WERI-Rb-1 (cell line): ENCODE measurements around the gene TMPO.

Experiments
- DNase-seq: peaks from one replicate; pipeline ENCODE4 v3.0.0-alpha.2; 2020
- H3K27ac ChIP-seq: fragments of 250-450 bp; sonication (Bioruptor Pico); 2 replicates; pipeline ENCODE4 v1.5.1; 2020; ENCODE audit warnings: mild to moderate bottlenecking, moderate library complexity
- H3K27me3 ChIP-seq: fragments of 250-450 bp; sonication (Bioruptor Pico); 2 replicates; pipeline ENCODE4 v1.5.1; 2021; ENCODE audit warnings: mild to moderate bottlenecking, low read depth, moderate library complexity; ENCODE audit not compliant: insufficient read depth, severe bottlenecking
- H3K36me3 ChIP-seq: fragments of 250-450 bp; sonication (Bioruptor Pico); 2 replicates; pipeline ENCODE4 v1.5.1; 2020; ENCODE audit warnings: mild to moderate bottlenecking, moderate library complexity
- H3K4me3 ChIP-seq: 2 replicates; pipeline ENCODE4 v1.5.1; 2011; ENCODE audit warnings: low read depth, mild to moderate bottlenecking, control low read depth, low read length
- H3K9me3 ChIP-seq: fragments of 250-450 bp; sonication (Bioruptor Pico); 2 replicates; pipeline ENCODE4 v1.5.1; 2021; ENCODE audit warnings: mild to moderate bottlenecking, moderate library complexity; ENCODE audit not compliant: severe bottlenecking
- CTCF ChIP-seq: IDR thresholded peaks from 2 replicates; pipeline ENCODE4 v1.5.1; 2011; ENCODE audit warnings: low read depth, mild to moderate bottlenecking, control low read depth, inconsistent platforms, low read length

Gene TMPO

GRCh38 chr12:98587084-98587483 is 71.7 kb downstream of the TMPO start:
- H3K27ac ChIP-seq: no peak overlapping the region
- H3K9me3 ChIP-seq: no peaks in the 10 kb centered on the region
- no peak for DNase-seq
- TF ChIP-seq CTCF: no peak
- no peak overlapping the region for H3K4me3 ChIP-seq
- no peaks in the 10 kb centered on the region for H3K36me3 ChIP-seq
- no peaks in the 10 kb centered on the region for H3K27me3 ChIP-seq

- Histone ChIP-seq H3K9me3 (no peaks in the 10 kb centered on the region), H3K4me3 (no peak overlapping the region), H3K27me3 (no peaks in the 10 kb centered on the region), H3K27ac (no peak overlapping the region), H3K36me3 (peaks cover 16% of the 10 kb centered on the region)
- TF ChIP-seq CTCF: no peak
- DNase-seq: no peak
Observed at GRCh38 chr12:98591209-98591608, 75.8 kb downstream of the TMPO start.

GRCh38 chr12:98592825-98593322 is 77.5 kb downstream of the TMPO start:
- Histone ChIP-seq H3K36me3 (peaks cover 33% of the 10 kb centered on the region), H3K9me3 (no peaks in the 10 kb centered on the region), H3K27me3 (no peaks in the 10 kb centered on the region), H3K27ac (peak overlapping the region; percentile 58), H3K4me3 (peak overlapping the region; percentile 63)
- DNase-seq: no peak
- TF ChIP-seq CTCF: no peak

GRCh38 chr12:98593351-98594049 is 78.1 kb downstream of the TMPO start, which contains the start of gene SLC25A3:
Gene SLC25A3, plus strand, starts transcription at chr12:98593686. Its CDS starts 293 bp downstream, at chr12:98593979.
- no peaks in the 10 kb centered on the region for H3K9me3 ChIP-seq
- H3K27me3 ChIP-seq: no peaks in the 10 kb centered on the region
- peak within 1 kb of the TSS; percentile 90 for H3K27ac ChIP-seq
- H3K4me3 ChIP-seq: peak within 1 kb of the TSS; percentile 84
- DNase-seq: peak; percentile 96
- no peak for TF ChIP-seq CTCF
- H3K36me3 ChIP-seq: peaks cover 39% of the 10 kb centered on the region

GRCh38 chr12:98594050-98594835 is 78.9 kb downstream of the TMPO start:
- DNase-seq: peak; percentile 32
- H3K27me3 ChIP-seq: no peaks in the 10 kb centered on the region
- H3K27ac ChIP-seq: peak overlapping the region; percentile 90
- peak overlapping the region; percentile 84 for H3K4me3 ChIP-seq
- H3K9me3 ChIP-seq: no peaks in the 10 kb centered on the region
- peaks cover 45% of the 10 kb centered on the region for H3K36me3 ChIP-seq
- TF ChIP-seq CTCF: no peak
